IMR-90 (cell line): ENCODE measurements around the gene ZRANB3. TPM values are rescaled to one million over a fixed set of nuclear protein-coding genes. Genes with fewer than 3 reads are reported as not detected.

Source experiments
- ATAC-seq: fragments of 200-7000 bp; cut with Tn5 transposase; 2 replicates; pipeline ENCODE4 v1.9.1; 2020; ENCODE audit warnings: low read depth, mild to moderate bottlenecking, moderate library complexity
- BruUV-seq: library from RNA; stranded (reverse); fragments of 400-500 nt; replicated peaks from 2 replicates; lab custom pipeline; 2021; lab: Mats Ljungman, UMichigan
- CTCF ChIA-PET: fragments of 300-600 bp; formaldehyde crosslinking; extraction: SDS; loops from one replicate; lab custom pipeline; 2021; ENCODE audit warnings: antibody characterized with exemption; lab: Yijun Ruan, JAX
- POLR2A ChIA-PET: fragments of 300-600 bp; sonication (Branson Sonifier 250); formaldehyde crosslinking; loops from one replicate; lab custom pipeline; 2022; ENCODE audit warnings: antibody characterized with exemption; ENCODE audit not compliant: unreplicated experiment; lab: Charles Lee
- DNase-seq: peaks from one replicate; pipeline ENCODE4 v3.0.0; 2013
- H2AFZ ChIP-seq: replicated peaks from 2 replicates; pipeline ENCODE3; 2013; ENCODE audit warnings: low read length, mild to moderate bottlenecking; ENCODE audit not compliant: poor library complexity
- H2AK5ac ChIP-seq: 2 replicates; pipeline ENCODE4 v1.6.1; 2013; ENCODE audit warnings: low read depth, low read length, inconsistent platforms
- H2AK9ac ChIP-seq: replicated peaks from 2 replicates; pipeline ENCODE3; 2013; ENCODE audit warnings: mild to moderate bottlenecking, low read depth, low read length, moderate library complexity; ENCODE audit not compliant: poor library complexity
- H2BK120ac ChIP-seq: 2 replicates; pipeline ENCODE4 v1.6.1; 2013; ENCODE audit warnings: low read depth, low read length, inconsistent platforms
- H2BK15ac ChIP-seq: 3 replicates; pipeline ENCODE4 v1.6.1; 2013; ENCODE audit warnings: low read depth, low read length, inconsistent platforms
- H2BK20ac ChIP-seq: 2 replicates; pipeline ENCODE4 v1.6.1; 2013; ENCODE audit warnings: low read depth, mild to moderate bottlenecking, inconsistent platforms, low read length, moderate library complexity
- H2BK5ac ChIP-seq: 2 replicates; pipeline ENCODE4 v1.6.1; 2013; ENCODE audit warnings: mild to moderate bottlenecking, low read depth, low read length, inconsistent platforms; ENCODE audit not compliant: poor library complexity, severe bottlenecking
- H3K14ac ChIP-seq: replicated peaks from 2 replicates; pipeline ENCODE4 v1.6.1; 2013; ENCODE audit warnings: low read depth, low read length, inconsistent platforms
- H3K18ac ChIP-seq: 2 replicates; pipeline ENCODE4 v1.6.1; 2013; ENCODE audit warnings: low read depth, low read length, control low read depth
- H3K23ac ChIP-seq: 2 replicates; pipeline ENCODE4 v1.6.1; 2013; ENCODE audit warnings: low read depth, low read length, inconsistent platforms
- H3K27ac ChIP-seq: 2 replicates; pipeline ENCODE4 v1.5.1; 2013; ENCODE audit warnings: mild to moderate bottlenecking, control low read depth, low read length; ENCODE audit not compliant: insufficient read depth
- H3K27me3 ChIP-seq: 2 replicates; pipeline ENCODE4 v1.6.1; 2013; ENCODE audit warnings: low read length; ENCODE audit not compliant: control insufficient read depth, insufficient read depth
- H3K36me3 ChIP-seq: 2 replicates; pipeline ENCODE4 v1.6.1; 2013; ENCODE audit warnings: low read length, mixed read lengths; ENCODE audit not compliant: control insufficient read depth, insufficient read depth
- H3K4ac ChIP-seq: 2 replicates; pipeline ENCODE4 v1.6.1; 2013; ENCODE audit warnings: low read depth, low read length, inconsistent platforms
- H3K4me1 ChIP-seq: 2 replicates; pipeline ENCODE4 v1.6.1; 2013; ENCODE audit warnings: low read length, mixed read lengths; ENCODE audit not compliant: control insufficient read depth, insufficient read depth
- H3K4me2 ChIP-seq: 2 replicates; pipeline ENCODE4 v1.6.1; 2013; ENCODE audit warnings: low read depth, mild to moderate bottlenecking, control low read depth, low read length, moderate library complexity
- H3K4me3 ChIP-seq: 2 replicates; pipeline ENCODE4 v1.5.1; 2013; ENCODE audit warnings: low read depth, mild to moderate bottlenecking, control low read depth, low read length, moderate library complexity; ENCODE audit not compliant: insufficient read depth
- H3K56ac ChIP-seq: 2 replicates; pipeline ENCODE4 v1.6.1; 2013; ENCODE audit warnings: low read length, inconsistent platforms; ENCODE audit not compliant: insufficient read depth; ENCODE audit errors: extremely low read depth
- H3K79me1 ChIP-seq, 2 experiments: 2 replicates each; pipeline ENCODE4 v1.6.1; 2013; ENCODE audit warnings: low read length in 2 of 2, inconsistent platforms in 1 of 2, low read depth in 1 of 2
- H3K9ac ChIP-seq: 2 replicates; pipeline ENCODE4 v1.6.1; 2013; ENCODE audit warnings: low read depth, low read length, control low read depth
- H3K9me1 ChIP-seq: 2 replicates; pipeline ENCODE4 v1.6.1; 2013; ENCODE audit warnings: low read length, inconsistent platforms; ENCODE audit not compliant: insufficient read depth
- H3K9me3 ChIP-seq: 2 replicates; pipeline ENCODE4 v1.6.1; 2013; ENCODE audit warnings: low read length; ENCODE audit not compliant: control insufficient read depth, insufficient read depth
- H4K20me1 ChIP-seq: 2 replicates; pipeline ENCODE4 v1.6.1; 2013; ENCODE audit warnings: low read length, inconsistent platforms; ENCODE audit not compliant: insufficient read depth
- H4K5ac ChIP-seq: 2 replicates; pipeline ENCODE4 v1.6.1; 2013; ENCODE audit warnings: mild to moderate bottlenecking, low read depth, low read length, control low read depth
- H4K8ac ChIP-seq, 2 experiments: 2 replicates each; pipeline ENCODE4 v1.6.1; 2013; ENCODE audit warnings: low read depth in 2 of 2, low read length in 2 of 2, control low read depth in 1 of 2, inconsistent platforms in 1 of 2
- H4K91ac ChIP-seq: 2 replicates; pipeline ENCODE4 v1.6.1; 2013; ENCODE audit warnings: low read depth, low read length, inconsistent platforms; ENCODE audit not compliant: insufficient read depth
- CEBPB ChIP-seq: IDR thresholded peaks from 2 replicates; pipeline ENCODE4 v1.6.1; 2012; ENCODE audit warnings: low read depth, low read length, improper control_type of control experiment
- CHD1 ChIP-seq: IDR thresholded peaks from 2 replicates; pipeline ENCODE4 v1.6.1; 2012; ENCODE audit warnings: low read depth, low read length, improper control_type of control experiment
- ELK1 ChIP-seq: fragments of 150-350 bp; IDR thresholded peaks from 2 replicates; pipeline ENCODE4 v1.6.1; 2016; ENCODE audit warnings: low read depth, mild to moderate bottlenecking, low read length, moderate library complexity, borderline replicate concordance
- MXI1 ChIP-seq: IDR thresholded peaks from 2 replicates; pipeline ENCODE4 v1.6.1; 2012; ENCODE audit warnings: low read depth, mild to moderate bottlenecking, low read length, moderate library complexity, borderline replicate concordance
- WGBS, 2 experiments: methylation state at CpG; one replicate each; pipeline versions ENCODE4 v1.1.5 to v1.1.7; 2013; ENCODE audit warnings: missing lambda C conversion rate in 2 of 2; ENCODE audit not compliant: insufficient read length in 1 of 2; ENCODE audit errors: extremely low coverage in 2 of 2; 5-methylcytosine and 5-hydroxymethylcytosine counted together
- dilution Hi-C: fragments of 300-500 bp; cut with HindIII; formaldehyde crosslinking; loops from one replicate; pipeline ENCODE4 v1.14.3; 2018; ENCODE audit warnings: low sequenced_read_pairs; ENCODE audit not compliant: unreplicated experiment
- in situ Hi-C: fragments of 300-500 bp; cut with MboI; formaldehyde crosslinking; loops from 3 replicates; pipeline ENCODE4 v1.14.3; 2019; ENCODE audit warnings: low sequenced_read_pairs, inconsistent platforms, mixed read lengths
- intact Hi-C: fragments of 100-400 bp; cut with micrococcal nuclease; formaldehyde crosslinking; loops from 2 replicates; pipeline ENCODE4 v1.10.0; 2022
- polyA plus RNA-seq, 3 experiments: library from polyadenylated mRNA; depleted of rRNA; stranded (reverse); fragments of >200 nt; gene quantifications; 2 replicates each; pipeline ENCODE4 v1.2.3, GENCODE V29; 2012; ENCODE audit warnings: low replicate concordance in 1 of 3
- total RNA-seq: library from RNA; depleted of rRNA; stranded (reverse); fragments of >200 nt; gene quantifications from 2 replicates; pipeline ENCODE4 v1.2.3, GENCODE V29; 2012

The ZRANB3 gene
- total and polyA plus RNA-seq, 2 of the 4 experiments (the other 2 are of a cell fraction) = 3.4 to 9.3 TPM

- no peak overlapping the region for H3K4ac ChIP-seq
- WGBS, 2 experiments = 80% methylated on average over 2 of the region's 2 CpGs; no CpG with 5 or more reads in 1 of the 2 experiments
- H2BK20ac ChIP-seq = no peak overlapping the region
- H3K9ac ChIP-seq = no peak overlapping the region
- no peak overlapping the region for H4K5ac ChIP-seq
- H3K14ac ChIP-seq = no peak overlapping the region
- no peak for DNase-seq
- H3K4me3 ChIP-seq = no peak overlapping the region
- no peaks in the 10 kb centered on the region for H3K27me3 ChIP-seq
- ChIA-PET POLR2A (no interaction called here), CTCF (no interaction called here)
- H4K91ac ChIP-seq = no peak overlapping the region
- no peaks in the 10 kb centered on the region for H3K4me1 ChIP-seq
- TF ChIP-seq MXI1 (no peak), CHD1 (no peak), ELK1 (no peak), CEBPB (no peak)
- H3K27ac ChIP-seq = no peak overlapping the region
- no peak overlapping the region for H3K23ac ChIP-seq
- H2BK120ac ChIP-seq = no peak overlapping the region
- no peaks in the 10 kb centered on the region for H3K9me3 ChIP-seq
- peaks cover 4% of the 10 kb centered on the region; the same call in 1 of the 2 replicates for H4K20me1 ChIP-seq
- no peak overlapping the region for H3K18ac ChIP-seq
- H2AK5ac ChIP-seq = no peak overlapping the region
- intact Hi-C loops = loop anchor here (10.0 kb wide), 1 partner anchor 541 kb away; no protein-coding TSS in a partner anchor
- ATAC-seq = no peak
- H3K36me3 ChIP-seq = peaks cover 20% of the 10 kb centered on the region
- no peak overlapping the region for H3K56ac ChIP-seq
- dilution Hi-C loops = no loop called here
- peaks cover 7 to 8% of the 10 kb centered on the region in 2 experiments; a peak in 2 of 4 replicates for H3K79me1 ChIP-seq
- no peak overlapping the region for H2AFZ ChIP-seq
- H3K9me1 ChIP-seq = peaks cover 3% of the 10 kb centered on the region; the same call in 1 of the 2 replicates
- no peak overlapping the region for H2BK15ac ChIP-seq
- no peak overlapping the region for H2AK9ac ChIP-seq
- H3K4me2 ChIP-seq = no peak overlapping the region
- no TSS peak for BruUV-seq
- no peak overlapping the region for H2BK5ac ChIP-seq
- no peak overlapping the region for H4K8ac ChIP-seq
- in situ Hi-C loops = no loop called here
These were observed 367.7 kb downstream of the ZRANB3 start for GRCh38 chr2:135163306-135163705.
